GM20000 (cell line): ENCODE data around the gene GPR157.
A peak's percentile ranks its signal among the peaks of the same experiment; 100 is the strongest.

Source experiments
- DNase-seq: peaks from one replicate; pipeline ENCODE4 v3.0.0; 2012; ENCODE audit warnings: low spot score
- TF ChIP-seq, protein P1 (sequence below): IDR thresholded peaks from 2 replicates; pipeline ENCODE4 v1.5.1; 2012; ENCODE audit warnings: mild to moderate bottlenecking, control low read depth; ENCODE audit errors: extremely low read depth, missing control alignments

Gene GPR157

GRCh38 chr1:9111957-9112356 is 16.9 kb downstream of the GPR157 start:
- no peak for DNase-seq
- TF ChIP-seq, protein P1, sequence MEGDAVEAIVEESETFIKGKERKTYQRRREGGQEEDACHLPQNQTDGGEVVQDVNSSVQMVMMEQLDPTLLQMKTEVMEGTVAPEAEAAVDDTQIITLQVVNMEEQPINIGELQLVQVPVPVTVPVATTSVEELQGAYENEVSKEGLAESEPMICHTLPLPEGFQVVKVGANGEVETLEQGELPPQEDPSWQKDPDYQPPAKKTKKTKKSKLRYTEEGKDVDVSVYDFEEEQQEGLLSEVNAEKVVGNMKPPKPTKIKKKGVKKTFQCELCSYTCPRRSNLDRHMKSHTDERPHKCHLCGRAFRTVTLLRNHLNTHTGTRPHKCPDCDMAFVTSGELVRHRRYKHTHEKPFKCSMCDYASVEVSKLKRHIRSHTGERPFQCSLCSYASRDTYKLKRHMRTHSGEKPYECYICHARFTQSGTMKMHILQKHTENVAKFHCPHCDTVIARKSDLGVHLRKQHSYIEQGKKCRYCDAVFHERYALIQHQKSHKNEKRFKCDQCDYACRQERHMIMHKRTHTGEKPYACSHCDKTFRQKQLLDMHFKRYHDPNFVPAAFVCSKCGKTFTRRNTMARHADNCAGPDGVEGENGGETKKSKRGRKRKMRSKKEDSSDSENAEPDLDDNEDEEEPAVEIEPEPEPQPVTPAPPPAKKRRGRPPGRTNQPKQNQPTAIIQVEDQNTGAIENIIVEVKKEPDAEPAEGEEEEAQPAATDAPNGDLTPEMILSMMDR, result no peak

- TF ChIP-seq, protein P1, result no peak
Observed at GRCh38 chr1:9111357-9111691, 17.6 kb downstream of the GPR157 start.

GRCh38 chr1:9110669-9111356 is 18.1 kb downstream of the GPR157 start:
- peak; percentile 79 for DNase-seq
- TF ChIP-seq, protein P1, result peak; percentile 88

More at GRCh38 chr1:9111357-9111691, 17.6 kb downstream of the GPR157 start:
- no peak for DNase-seq

- TF ChIP-seq, protein P1, result no peak
- no peak for DNase-seq
Observed at GRCh38 chr1:9108056-9108665, 20.7 kb downstream of the GPR157 start.

GRCh38 chr1:9107136-9107535 is 21.8 kb downstream of the GPR157 start:
- TF ChIP-seq, protein P1, result no peak
- DNase-seq, result no peak

GRCh38 chr1:9106286-9106685 is 22.6 kb downstream of the GPR157 start:
- TF ChIP-seq, protein P1, result no peak
- DNase-seq, result no peak

GRCh38 chr1:9105336-9105867 is 23.5 kb downstream of the GPR157 start:
- DNase-seq, result no peak
- TF ChIP-seq, protein P1, result no peak
